Measurements from ENCODE around the gene PTAFR. TPM values are rescaled to one million over a fixed set of nuclear protein-coding genes. Genes with fewer than 3 reads are reported as not detected.
"Not testable (repeated sequence)": the region's sequence is repeated elsewhere in the genome, so short reads cannot be mapped to it uniquely, and the experiment has no call there.

The PTAFR gene
- total RNA-seq, 1 experiment from 2014 or later: 0.27 TPM

DNA sequence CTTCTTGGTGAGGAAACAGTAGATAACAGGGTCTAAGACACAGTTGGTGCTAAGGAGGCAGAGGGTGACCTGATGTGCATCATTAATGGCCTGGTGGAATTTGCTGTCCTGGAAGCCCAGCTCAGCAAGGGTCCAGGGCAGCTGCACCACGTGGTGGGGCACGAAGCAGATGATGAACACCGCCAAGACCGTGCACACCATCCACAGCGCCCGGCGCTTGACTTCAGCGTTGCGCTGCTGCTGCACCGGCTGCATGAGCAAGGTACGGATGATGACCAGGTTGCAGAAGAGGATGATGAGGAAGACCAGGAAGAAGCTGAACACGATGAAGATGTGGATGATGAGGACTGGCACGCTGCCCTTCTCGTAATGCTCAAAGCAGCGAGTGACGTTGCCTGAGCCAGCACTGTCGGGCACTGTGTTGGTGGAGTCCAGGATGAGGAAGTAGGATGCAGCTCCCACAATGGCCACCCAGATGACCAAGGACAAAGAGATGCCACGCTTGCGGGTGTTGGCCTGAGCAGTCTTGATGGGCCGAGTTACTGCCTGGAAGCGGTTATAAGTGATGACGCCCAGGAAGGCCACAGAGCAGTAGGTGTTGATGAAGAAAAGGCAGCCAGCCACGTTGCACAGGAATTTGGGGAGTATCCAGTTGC is 26.2 kb downstream of the PTAFR start:
- DNase-seq (ENCODE audit: low spot score): no peak
- in situ Hi-C loops (cut with HindIII; ENCODE audit: low sequenced_read_pairs): no loop called here

GRCh38 chr1:28148880-28149195 is 27.7 kb downstream of the PTAFR start:
- in situ Hi-C loops (cut with HindIII; ENCODE audit: low sequenced_read_pairs): no loop called here
- DNase-seq (ENCODE audit: low spot score): no peak

DNA sequence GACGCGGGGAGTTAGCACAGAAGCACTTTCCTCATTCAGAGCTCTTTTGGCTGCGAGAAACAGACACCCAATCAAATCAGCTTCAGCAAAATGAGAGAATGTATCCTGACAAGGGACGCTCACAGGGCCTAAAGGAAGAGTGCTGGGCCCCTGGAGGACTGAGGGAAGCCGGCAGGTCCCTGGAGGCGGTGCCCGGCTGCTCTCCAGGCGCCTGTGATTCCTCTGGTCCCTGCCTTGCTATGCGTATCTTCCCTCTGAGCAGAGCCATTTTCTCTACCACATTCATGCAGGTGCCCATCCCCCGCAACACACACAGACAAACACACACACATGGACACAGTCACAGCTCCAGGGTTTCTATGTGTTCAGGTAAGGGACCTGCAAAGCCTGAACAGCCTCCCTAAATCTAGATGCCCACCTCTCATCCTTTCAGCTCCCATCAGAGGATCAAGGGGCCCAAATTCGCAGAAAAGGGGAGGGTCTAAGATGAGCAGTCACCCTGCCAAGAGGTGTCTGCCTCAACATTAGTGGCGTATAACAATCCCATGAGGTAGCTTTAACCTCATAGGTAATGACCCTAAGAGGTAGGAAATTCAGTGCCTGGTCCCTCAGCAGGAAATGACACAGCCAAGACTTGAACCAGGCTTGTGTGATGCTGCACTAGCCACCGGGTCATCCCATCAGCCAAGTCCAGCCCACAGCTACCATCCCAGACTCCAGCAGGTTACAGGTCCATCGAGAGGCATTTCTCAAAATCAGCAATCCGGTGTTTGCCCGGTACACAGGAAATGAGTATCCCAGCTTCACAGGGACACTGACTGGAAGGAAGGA is 29.0 kb downstream of the PTAFR start:
- in situ Hi-C loops (cut with HindIII; ENCODE audit: low sequenced_read_pairs): no loop called here
- DNase-seq (ENCODE audit: low spot score): no peak

DNA sequence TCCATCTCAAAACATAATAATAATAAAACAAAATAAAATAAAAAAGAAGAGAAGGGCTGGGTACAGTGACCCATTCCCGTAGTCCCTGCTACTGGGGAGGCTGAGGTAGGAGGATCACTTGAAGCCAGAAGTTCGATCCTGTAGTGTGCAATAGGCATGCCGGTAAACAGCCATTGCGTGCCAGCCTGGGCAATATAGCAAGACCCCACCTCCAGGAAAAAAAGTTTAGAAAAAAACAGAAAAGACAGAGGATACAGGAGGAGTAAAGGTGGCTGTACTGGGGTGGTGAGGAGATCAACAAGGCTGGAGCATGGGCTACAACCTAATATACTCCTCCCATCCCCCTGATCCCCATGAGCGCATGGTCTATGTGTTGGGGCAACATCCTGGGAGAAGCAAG is 30.8 kb downstream of the PTAFR start:
- in situ Hi-C loops (cut with HindIII; ENCODE audit: low sequenced_read_pairs): no loop called here
- no peak for DNase-seq (ENCODE audit: low spot score)

- in situ Hi-C loops (cut with HindIII; ENCODE audit: low sequenced_read_pairs): no loop called here
- no peak for DNase-seq (ENCODE audit: low spot score)
Measured at GRCh38 chr1:28144203-28145135, 32.0 kb downstream of the PTAFR start.

DNA sequence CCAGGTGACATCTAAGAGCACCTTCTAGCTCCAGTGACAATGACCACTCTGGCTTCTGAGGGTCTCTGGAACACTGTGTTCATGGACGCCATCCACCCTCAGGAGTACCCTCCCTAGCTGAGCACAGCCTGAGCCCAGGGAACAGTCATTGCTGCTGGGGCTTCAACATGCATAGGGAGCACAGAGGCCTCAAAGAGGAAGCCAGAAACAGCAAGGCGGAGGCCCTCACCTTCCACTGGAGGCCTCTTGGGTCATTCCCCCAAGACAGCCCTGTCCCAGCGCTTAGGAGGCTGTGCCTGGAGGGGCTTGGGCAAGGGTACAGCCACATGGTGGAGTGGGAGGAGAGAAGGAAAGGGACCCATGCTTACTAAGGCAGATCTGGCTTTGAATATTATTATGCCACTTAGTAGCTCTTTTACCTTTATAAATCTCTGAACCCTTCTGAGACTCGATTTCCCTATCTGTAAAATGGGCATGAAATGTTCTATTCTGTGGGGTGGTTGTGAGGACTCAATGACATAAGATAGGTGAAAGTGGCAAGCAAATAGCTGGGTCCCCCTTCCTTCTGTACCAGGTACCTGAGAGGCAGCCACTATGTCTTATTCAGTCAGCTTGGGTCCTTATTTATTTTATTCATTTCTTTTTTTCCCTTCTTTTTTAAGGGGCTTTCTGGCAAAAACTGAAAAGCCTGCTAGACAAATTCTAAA is 32.8 kb downstream of the PTAFR start:
- no peak for DNase-seq (ENCODE audit: low spot score)
- in situ Hi-C loops (cut with HindIII; ENCODE audit: low sequenced_read_pairs): no loop called here

- in situ Hi-C loops (cut with HindIII; ENCODE audit: low sequenced_read_pairs): no loop called here
- no peak for DNase-seq (ENCODE audit: low spot score)
Measured at GRCh38 chr1:28141685-28142084, 34.8 kb downstream of the PTAFR start.

GRCh38 chr1:28139866-28140265 is 36.6 kb downstream of the PTAFR start:
- in situ Hi-C loops (cut with HindIII; ENCODE audit: low sequenced_read_pairs): not testable (repeated sequence)

DNA sequence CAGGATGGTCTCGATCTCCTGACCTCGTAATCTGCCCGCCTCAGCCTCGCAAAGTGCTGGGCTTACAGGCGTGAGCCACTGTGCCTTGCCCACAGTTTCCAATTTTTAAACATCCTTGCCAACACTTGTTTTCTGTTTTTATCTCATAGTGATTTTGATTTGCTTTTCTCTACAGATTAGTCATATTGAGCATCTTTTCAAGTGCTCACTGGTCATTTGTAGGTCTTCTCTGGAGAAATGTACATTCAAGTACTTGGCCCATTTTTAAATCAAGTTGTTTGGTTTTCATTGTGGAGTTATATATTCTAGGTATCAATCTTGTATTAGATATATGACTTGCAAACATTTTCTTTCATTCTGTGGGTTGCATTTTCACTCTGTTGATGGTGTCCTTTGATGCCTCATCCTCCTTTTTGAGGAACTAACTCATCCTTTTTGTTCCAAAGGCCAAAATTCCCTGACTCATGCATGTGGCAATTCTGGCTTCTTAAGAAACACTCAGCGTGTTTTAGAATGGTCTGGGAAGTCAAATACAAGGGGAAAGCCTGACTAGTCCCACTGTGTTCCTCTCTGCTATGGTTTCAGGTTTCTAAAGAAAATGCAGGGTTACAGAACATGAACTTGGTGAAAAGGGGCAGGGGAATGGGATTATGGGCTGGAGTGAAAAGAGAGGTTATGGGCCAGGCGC is 37.3 kb downstream of the PTAFR start:
- no peak for DNase-seq (ENCODE audit: low spot score)
- in situ Hi-C loops (cut with HindIII; ENCODE audit: low sequenced_read_pairs): no loop called here

More at GRCh38 chr1:28139866-28140265, 36.6 kb downstream of the PTAFR start:
- not testable (repeated sequence) for DNase-seq (ENCODE audit: low spot score)

- in situ Hi-C loops (cut with HindIII; ENCODE audit: low sequenced_read_pairs): no loop called here
- DNase-seq (ENCODE audit: low spot score): no peak
Measured at GRCh38 chr1:28136922-28137613, 39.4 kb downstream of the PTAFR start.

DNA sequence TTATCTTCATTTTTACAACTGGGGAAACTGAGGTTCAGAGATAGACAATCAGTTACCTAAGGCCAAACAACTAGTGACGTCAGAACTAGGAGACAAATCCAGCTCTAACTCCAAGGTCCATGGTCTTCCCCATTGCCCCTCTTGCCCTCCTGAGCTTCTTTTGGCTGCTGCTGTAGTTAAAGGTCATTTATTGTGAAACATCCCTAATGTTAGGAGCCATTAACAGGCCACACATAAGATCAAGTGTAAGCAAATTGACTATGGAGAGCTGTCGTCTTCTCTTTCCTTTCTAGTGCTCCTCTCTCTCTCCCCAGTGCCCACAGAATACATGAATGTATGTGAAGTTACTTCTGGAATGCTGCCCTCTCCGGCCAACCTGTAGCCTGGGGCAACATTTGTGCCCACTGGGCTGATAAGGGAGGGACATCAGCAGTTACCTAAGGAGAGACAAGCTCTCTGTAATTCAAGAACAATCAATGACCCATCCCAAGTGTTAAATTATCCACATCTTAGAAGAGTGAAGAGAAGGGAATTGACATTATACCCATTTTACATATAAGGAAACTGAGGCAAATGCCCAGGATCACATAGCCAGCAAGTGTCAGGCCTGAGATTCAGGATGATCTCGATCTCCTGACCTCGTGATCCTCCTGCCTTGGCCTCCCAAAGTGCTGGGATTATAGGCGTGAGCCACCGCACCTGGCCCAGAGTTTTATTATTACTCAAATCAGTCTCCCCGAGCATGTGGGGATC is 40.1 kb downstream of the PTAFR start:
- in situ Hi-C loops (cut with HindIII; ENCODE audit: low sequenced_read_pairs): no loop called here
- DNase-seq (ENCODE audit: low spot score): no peak

- in situ Hi-C loops (cut with HindIII; ENCODE audit: low sequenced_read_pairs): no loop called here
- no peak for DNase-seq (ENCODE audit: low spot score)
Measured at GRCh38 chr1:28135371-28136168, 40.9 kb downstream of the PTAFR start.

GRCh38 chr1:28134651-28135207 is 41.8 kb downstream of the PTAFR start:
- in situ Hi-C loops (cut with HindIII; ENCODE audit: low sequenced_read_pairs): no loop called here
- DNase-seq (ENCODE audit: low spot score): no peak

DNA sequence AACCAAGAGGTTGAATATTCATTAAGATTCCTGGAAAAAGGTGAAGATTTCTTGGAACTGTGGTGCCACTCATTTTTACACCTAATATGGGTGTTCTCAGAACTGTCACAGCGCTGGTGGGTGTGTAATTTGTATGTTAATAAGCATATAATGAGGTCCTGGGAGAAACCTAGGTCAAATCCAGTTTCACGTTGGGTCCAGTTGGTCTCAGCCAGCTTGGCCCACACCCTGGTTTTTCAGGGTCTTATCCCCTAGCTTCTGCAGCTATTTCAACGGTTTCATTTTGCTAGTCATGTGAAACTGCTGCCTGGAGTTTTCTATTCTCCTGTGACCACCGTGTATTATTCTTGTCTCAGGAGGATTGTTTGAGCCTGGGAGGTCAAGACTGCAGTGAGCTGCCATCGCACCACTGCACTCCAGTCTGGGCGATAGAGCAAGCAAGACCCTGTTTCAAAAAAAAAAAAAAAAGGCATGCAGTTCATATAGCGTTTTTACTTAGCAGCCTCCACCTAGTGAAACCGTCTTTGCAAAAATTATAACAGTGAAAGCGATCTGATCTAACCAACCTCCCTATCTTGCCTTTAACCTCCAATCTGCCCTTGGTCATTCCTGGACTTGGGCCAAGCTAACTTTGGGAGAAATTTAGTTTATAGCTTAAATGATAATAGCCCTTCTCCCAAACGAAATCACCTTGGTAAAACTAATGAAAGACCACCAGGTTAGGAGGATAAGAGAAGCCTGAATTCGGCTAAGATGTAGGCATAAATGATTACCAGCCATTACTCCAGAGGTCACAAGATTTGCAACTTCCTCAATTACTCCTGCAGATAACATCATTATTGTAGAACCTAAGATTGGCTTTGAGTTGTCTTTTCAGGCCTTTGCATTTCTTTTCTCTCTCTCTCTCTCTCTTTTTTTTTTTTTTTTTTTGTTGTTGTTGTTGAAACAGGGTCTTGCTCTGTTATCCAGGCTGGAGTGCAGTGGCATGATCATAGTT is 44.0 kb downstream of the PTAFR start:
- in situ Hi-C loops (cut with HindIII; ENCODE audit: low sequenced_read_pairs): no loop called here
- no peak for DNase-seq (ENCODE audit: low spot score)

DNA sequence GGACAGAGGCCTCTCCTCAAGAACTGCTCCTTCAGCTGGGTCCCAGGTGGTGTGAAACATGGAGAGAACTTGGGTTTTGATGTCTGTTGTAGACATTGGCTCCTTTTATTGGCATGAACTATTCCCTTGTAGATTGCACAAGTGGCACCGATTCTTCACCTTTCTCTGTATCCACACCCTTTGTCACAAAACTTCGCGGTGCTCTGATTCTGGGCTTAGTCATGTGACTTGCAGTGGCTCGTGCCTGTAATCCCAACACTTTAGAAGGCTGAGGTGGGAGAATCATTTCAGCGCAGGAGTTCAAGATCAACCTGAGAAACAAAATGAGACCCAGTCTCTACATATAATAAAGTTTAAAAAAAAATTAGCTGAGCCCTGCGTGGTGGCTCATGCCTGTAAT is 45.6 kb downstream of the PTAFR start:
- DNase-seq (ENCODE audit: low spot score): no peak
- in situ Hi-C loops (cut with HindIII; ENCODE audit: low sequenced_read_pairs): no loop called here
